Ecto neural progenitor cell (in vitro differentiated cells): ENCODE data around the gene SLC10A6.

Source experiments
- DNase-seq: peaks from one replicate; pipeline ENCODE4 v3.0.0-alpha.2; 2018; ENCODE audit warnings: low spot score

Gene SLC10A6

DNA sequence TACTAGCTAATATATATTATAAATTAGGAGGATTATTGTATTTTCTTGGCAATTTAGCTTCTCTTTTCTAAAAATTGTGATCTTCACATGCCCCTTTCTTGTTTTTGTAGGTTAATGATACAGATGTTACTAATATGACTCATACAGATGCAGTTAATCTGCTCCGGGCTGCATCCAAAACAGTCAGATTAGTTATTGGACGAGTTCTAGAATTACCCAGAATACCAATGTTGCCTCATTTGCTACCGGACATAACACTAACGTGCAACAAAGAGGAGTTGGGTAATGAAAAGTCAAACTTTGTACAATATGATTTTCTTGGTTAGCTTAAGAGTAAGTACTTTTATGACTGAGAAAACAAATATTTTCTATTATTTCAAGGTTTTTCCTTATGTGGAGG, 74.1 kb downstream of the SLC10A6 start:
- no peak for DNase-seq
